GM18951 (cell line): ENCODE results near the gene NR1I2.

Source experiments
- POLR2A ChIP-seq: IDR thresholded peaks from 4 replicates; pipeline ENCODE4 v1.6.1; 2011; ENCODE audit warnings: mild to moderate bottlenecking; ENCODE audit not compliant: insufficient read length, insufficient read depth; ENCODE audit errors: extremely low read depth
- in situ Hi-C: fragments of 300-500 bp; cut with MboI; formaldehyde crosslinking; loops from one replicate; pipeline ENCODE4 v1.12.0; 2022; ENCODE audit warnings: low sequenced_read_pairs, mixed read lengths, inconsistent platforms; ENCODE audit not compliant: unreplicated experiment

Gene NR1I2

DNA sequence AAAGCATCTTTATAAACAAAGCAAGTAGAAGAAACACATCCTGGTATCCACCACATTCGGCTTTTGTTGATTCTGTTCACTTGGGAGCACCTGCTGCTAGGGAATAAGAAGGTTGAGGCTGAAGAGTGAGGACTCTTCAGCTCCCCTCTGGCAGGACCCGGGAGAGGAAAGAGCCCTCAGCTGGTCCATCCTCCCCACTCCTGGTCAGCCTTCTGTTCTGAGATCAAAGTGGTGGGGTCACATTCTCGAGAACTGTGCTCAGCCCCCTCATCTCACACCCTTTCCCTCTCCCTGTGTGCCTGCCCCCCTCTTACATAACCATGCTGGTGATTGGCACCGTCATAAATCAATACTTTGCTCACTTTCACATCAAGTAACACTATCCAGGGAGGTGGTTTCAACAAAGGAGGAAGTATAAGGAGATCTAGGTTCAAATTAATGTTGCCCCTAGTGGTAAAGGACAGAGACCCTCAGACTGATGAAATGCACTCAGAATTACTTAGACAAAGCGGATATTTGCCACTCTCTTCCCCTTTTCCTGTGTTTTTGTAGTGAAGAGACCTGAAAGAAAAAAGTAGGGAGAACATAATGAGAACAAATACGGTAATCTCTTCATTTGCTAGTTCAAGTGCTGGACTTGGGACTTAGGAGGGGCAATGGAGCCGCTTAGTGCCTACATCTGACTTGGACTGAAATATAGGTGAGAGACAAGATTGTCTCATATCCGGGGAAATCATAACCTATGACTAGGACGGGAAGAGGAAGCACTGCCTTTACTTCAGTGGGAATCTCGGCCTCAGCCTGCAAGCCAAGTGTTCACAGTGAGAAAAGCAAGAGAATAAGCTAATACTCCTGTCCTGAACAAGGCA, at the start of gene NR1I2:
Gene NR1I2, plus strand, starts transcription at position 772 of the 869 bp plus-strand sequence.
- in situ Hi-C loops = no loop called here
- no peak for TF ChIP-seq POLR2A

DNA sequence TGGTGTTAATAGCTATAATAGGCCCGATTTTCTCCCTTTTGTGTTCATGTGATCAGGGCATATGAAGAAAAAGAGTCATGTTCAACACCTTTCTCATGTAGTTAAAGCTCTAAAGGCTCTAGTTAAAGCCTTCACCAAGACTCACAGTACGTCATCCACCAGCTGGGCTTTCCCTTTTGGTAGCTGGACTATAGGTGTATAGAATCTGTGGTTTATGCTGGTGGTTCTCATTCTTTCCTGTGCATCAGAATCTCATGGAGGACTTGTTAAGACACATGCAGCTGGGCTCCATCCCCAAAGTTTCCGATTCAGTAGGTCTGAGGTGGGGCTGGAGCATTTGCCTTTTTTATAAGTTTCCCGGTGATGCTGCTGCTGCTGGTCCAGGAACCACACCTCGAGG, 48.1 kb upstream of the NR1I2 start:
- in situ Hi-C loops = no loop called here
- no peak for TF ChIP-seq POLR2A

DNA sequence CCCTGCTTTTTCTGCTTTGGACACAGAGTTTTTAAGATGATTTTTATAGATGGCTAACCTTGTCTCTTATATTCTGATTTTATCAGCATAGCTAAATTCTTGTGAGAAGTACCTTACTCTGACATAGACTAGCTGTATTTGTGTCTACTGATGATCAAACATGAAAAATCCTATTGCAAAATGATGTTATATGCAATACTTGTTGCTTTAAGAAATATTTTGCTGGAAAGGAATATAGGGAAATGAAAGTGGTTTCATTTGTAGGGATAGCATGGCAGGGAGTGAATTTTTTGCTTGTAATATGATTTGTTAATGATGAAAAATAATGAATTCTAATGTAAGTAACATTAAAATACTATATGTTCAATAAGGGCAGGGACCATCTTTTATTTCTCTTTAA, 43.2 kb upstream of the NR1I2 start:
- in situ Hi-C loops = no loop called here
- TF ChIP-seq POLR2A = no peak

DNA sequence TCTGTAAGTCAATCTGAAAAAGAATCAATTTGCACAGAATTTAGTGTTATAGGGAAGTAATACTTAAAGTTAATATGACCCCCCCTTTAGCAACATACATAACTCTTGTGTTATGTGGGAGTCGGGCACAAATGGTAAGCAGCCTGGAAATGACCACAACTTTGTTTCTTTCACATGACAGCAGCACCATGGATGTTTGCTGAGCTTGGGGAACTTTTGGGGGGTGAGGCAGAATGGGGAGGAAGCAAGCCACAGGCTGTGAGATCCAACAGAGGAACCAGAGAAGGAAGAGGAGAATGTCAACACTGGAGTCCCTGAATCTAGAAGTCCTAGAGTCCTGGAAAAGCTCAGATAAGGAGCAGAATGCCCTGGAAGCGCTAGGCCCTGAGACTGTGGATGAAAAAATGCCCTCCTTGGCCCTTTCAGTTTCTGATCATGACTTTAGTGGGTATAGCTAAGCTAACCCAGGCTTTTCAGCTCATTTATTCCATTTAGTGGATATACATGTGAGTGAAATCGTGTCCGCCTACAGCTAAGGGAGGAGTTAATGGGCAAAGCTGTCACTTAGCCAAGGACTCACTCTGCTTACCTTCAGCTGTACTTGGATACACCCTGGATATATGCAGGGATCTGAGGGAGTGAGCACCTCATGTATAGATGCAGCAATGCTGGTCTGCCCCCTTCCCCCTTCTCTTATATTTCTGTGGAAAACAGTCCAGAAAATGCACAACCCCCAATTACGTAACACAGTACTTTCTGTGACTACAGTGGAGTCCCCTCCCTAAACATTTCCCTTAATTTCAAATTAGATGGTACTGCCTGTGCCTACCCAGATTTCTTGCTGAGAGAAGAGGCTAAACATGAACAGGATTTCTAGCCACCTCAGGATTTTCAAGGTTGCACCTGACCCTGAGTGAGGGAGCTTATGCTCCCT, 40.0 kb upstream of the NR1I2 start:
- in situ Hi-C loops = no loop called here
- TF ChIP-seq POLR2A = no peak

DNA sequence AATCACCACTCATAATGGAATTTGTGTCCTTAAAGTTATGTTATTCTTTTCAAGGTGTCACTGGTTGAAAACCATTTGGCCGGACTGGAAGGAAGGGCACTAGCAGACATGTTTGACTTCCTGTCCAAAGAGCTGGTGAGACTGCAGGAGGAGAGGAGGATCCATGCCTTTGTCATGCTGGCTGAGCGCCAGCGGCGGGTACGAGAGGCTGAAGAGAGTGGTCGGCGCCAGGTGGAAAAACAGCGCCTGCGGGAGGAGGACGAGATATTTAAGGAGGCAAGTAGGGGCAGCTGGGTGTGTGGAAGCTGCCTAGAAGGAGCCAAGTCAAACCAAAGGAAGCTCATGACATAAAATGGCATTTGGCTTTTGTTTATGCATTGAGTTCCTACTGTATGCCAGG, 38.0 kb upstream of the NR1I2 start:
- in situ Hi-C loops = no loop called here
- no peak for TF ChIP-seq POLR2A

DNA sequence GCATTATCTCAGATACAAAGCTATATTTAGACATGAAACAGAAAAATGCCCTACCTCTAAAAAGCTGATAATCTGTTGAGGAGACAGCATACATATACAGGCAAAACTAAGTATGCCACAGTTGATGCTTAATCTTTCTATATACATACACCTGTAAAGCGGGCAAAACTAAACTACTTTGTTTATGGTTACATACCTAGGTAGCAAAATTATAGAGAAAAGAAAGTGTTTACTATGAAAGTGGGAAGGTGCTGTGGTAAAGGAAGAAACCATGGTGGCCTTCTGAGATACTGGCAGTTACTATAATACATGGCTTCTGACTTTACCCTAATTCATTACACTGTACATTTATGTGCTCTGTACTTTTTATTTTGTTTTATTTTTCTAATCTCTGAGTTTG, 36.0 kb upstream of the NR1I2 start:
- in situ Hi-C loops = no loop called here
- no peak for TF ChIP-seq POLR2A

DNA sequence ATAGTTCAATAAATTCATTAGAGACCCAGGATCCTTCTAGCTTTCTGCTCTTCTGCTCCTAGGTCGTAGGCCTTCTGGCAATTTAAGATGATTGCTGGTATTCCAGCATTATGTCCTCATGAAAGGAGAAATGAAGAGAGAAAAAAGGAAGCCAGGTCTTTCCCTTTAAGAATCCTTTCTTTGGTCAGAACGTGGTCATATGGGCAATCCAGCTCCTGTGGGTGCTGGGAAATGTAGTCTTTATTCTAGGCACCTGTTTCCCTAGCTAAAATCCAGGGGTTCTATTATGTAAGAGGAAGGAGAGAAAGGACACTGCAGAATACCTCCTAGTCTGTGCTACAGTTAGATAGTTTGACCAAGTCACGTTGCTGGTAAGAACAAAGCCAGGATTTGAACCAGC, 35.5 kb upstream of the NR1I2 start:
- in situ Hi-C loops = no loop called here
- TF ChIP-seq POLR2A = no peak

DNA sequence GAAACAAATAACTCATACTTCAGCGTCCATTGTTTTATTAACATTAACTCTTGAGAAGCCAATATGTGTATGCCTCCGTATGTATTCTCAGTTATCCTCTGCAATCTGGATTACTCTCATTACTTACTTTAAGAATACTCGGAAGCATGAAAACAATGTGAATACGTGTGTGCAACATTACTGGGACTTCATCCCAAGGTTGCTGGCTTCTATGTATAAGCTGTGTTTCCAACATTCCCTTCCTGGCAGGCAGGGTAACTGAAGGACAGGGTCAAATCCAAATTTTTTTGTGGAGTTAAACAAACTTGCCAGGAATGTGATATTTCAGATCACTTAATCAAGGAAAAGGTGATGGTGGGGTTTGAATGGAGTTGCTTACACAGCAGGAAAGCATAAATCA, 34.5 kb upstream of the NR1I2 start:
- no peak for TF ChIP-seq POLR2A
- in situ Hi-C loops = no loop called here

DNA sequence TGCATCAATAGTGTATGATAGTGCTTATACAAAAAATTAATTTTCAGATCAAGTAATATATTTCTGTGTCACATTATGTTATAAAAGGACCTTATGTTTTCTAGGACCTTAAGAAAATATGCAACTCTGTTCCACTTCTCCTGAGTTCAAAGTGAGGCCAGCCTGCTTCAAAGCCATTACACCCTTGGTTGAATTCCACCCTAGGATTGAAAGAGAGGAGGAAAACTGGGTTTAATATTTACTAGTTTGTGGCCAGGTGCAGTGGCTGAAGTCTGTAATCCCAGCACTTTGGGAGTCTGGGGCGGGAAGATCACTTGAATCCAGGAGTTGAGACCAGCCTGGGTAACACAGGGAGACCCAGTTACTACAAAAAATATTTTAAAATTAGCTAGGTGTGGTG, 32.9 kb upstream of the NR1I2 start:
- no peak for TF ChIP-seq POLR2A
- in situ Hi-C loops = no loop called here

DNA sequence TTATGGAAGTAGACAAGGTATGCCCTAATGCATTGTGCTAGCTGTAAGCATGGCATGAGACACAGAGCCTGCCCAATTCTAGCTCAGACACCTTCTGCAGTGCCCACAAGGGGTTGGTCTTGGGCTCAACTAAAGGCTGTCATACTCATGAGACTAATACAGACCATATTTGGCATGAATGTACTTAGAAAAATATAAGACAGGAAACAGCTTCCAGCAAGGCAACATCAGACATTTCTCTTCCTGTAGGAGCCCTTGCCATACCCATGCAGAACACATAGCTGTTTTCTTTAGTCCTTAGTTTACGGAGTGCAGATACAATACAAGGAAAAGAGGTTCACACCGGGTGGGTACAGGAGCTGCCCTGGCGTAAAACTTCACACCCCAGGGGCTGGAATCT, 30.5 kb upstream of the NR1I2 start:
- in situ Hi-C loops = no loop called here
- TF ChIP-seq POLR2A = no peak

DNA sequence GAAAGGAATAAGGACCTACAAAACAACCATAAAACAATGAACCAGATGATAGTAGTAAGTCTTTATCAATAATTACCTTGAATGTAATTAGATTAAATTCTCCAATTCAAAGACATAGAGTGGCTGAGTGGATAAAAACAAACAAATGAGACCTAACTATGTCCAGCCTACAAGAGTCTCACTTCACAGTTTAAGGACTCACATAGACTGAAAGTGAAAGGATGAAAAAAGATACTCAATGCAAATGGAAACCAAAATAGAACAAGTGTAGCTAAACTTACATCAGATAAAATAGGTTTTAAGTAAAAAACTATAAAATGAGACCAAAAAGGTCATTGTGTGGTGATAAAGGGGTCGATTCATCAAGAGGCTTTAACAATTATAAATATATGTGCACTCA, 21.9 kb upstream of the NR1I2 start:
- TF ChIP-seq POLR2A = no peak
- in situ Hi-C loops = no loop called here

DNA sequence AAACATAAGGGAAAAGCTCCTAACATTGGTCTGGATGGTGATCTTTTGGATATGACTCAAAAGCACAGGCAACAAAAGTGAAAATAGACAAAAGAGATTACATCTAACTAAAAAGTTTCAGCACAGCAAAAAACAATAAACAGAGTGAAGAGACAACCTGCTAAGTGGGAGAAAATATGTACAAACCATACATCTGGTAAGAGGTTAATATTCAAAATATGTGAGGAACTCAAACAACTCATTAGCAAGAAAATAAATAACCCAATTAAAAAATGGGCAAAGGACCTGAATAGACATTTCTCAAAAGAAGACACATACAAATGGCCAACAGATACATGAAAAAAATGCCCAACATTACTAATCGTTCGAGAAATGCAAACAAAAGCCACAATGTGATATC, 19.0 kb upstream of the NR1I2 start:
- no peak for TF ChIP-seq POLR2A
- in situ Hi-C loops = no loop called here

DNA sequence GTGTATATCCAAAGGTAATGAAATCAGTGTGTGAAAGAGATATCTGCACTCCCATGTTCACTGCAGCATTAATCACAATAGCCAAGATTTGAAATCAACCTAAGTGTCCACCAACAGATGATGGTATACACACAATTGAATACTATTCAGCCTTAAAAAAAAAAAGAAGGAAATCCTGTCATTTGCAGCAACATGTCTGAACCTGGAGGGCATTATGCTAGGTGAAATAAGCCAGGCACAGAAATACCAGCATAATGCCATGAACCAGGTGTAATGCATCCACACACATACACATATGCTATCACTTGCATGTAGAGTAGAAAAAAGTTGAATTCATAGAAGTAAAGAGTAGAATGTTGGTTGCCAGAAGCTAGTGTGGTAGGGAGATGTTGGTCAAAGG, 18.4 kb upstream of the NR1I2 start:
- in situ Hi-C loops = no loop called here
- no peak for TF ChIP-seq POLR2A

DNA sequence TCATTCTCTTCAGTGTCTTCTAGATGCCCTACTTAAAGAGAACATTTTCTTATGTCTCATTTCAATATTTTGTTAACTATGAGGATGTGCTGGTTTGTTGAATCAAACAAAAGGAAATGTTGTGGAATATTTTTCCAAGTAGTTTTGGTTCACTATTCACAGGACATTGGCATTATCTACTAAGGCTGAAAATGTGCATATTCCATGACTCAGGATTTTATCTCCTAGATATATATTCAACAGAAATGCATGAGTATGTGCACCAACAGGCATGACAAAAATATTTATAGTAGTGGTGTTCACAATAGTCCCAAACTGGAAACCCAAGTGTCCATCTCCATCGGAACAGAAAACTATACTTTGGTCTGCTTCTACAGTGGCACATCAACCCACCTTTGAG, 16.7 kb upstream of the NR1I2 start:
- no peak for TF ChIP-seq POLR2A
- in situ Hi-C loops = no loop called here
